Measurements from ENCODE around the gene RASL10A.

- TF ChIP-seq CTCF (IDR thresholded peaks at IDR 0.05; ENCODE audit: poor library complexity): no peak
- no peak for TF ChIP-seq EZH2 (IDR thresholded peaks at IDR 0.05; ENCODE audit: borderline replicate concordance)
Measured at GRCh38 chr22:29325785-29326315, 10.4 kb upstream of the RASL10A start.

Data from hepatocyte (in vitro differentiated cells).